Neural progenitor cell (in vitro differentiated cells): Measurements from ENCODE around the gene PPHLN1.

Experiments
- CTCF ChIP-seq: fragments of 200-600 bp; sonication (generic); IDR thresholded peaks from 2 replicates; pipeline ENCODE4 v1.5.1; 2017; ENCODE audit warnings: antibody characterized with exemption, mild to moderate bottlenecking
- EZH2 ChIP-seq: fragments of 200-600 bp; sonication (generic); IDR thresholded peaks from 2 replicates; pipeline ENCODE4 v1.6.1; 2017; ENCODE audit warnings: antibody characterized with exemption, mild to moderate bottlenecking, moderate library complexity

- TF ChIP-seq EZH2, result no peak
- TF ChIP-seq CTCF, result no peak
Measured at GRCh38 chr12:42409471-42409870, 83.5 kb downstream of the PPHLN1 start.
